NCI-H524 (cell line): ENCODE data around the gene MKRN2.
"Not testable (repeated sequence)": the region's sequence is repeated elsewhere in the genome, so short reads cannot be mapped to it uniquely, and the experiment has no call there.

Experiments used
- DNase-seq, 2 experiments: peaks; one replicate each; lab custom pipeline; 2025; lab: John Stamatoyannopoulos, UW

MKRN2 gene, protein sequence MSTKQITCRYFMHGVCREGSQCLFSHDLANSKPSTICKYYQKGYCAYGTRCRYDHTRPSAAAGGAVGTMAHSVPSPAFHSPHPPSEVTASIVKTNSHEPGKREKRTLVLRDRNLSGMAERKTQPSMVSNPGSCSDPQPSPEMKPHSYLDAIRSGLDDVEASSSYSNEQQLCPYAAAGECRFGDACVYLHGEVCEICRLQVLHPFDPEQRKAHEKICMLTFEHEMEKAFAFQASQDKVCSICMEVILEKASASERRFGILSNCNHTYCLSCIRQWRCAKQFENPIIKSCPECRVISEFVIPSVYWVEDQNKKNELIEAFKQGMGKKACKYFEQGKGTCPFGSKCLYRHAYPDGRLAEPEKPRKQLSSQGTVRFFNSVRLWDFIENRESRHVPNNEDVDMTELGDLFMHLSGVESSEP

DNA sequence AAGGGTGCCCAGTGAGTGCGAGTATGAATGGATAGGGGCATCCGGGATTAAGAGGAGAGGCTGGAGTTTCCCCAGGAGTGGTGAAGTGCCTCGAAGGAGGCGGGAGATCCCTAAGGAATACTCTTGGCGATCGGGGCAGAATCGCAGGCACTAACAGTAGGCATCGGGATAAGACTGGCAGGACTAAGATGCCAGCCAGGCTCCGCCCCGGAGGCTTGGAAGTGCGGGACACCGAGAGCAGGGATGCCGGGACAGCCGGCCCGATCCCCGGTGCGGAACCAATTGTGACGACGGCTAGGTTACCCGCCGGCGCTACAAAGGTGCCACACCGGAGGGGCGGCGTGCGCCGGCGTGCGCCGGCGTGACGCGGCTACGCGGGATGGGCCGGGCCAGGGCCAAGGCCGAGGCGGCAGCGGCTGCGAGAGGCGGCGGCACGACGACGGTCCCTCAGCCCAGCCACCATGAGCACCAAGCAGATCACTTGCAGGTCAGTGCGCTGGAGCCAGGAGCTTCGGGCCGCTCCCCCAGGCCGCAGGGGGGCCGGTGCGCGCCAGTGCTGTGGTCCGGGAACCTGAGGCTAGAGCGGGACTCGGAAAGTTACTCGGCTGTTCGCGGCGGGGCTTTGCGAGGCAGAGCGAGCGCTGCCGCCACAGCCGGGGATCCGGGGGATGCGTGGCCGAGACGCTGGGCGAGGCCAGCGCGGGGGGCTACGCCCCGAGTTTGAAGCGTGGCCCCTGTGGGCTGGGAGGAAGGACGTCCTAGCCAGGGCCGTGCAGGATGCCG, at the start of gene MKRN2:
MKRN2 (plus strand) TSS at position 398 of the 783 bp plus-strand sequence; CDS start at position 462, 64 bp downstream.
- peak; percentile 72 to 90 for DNase-seq

DNA sequence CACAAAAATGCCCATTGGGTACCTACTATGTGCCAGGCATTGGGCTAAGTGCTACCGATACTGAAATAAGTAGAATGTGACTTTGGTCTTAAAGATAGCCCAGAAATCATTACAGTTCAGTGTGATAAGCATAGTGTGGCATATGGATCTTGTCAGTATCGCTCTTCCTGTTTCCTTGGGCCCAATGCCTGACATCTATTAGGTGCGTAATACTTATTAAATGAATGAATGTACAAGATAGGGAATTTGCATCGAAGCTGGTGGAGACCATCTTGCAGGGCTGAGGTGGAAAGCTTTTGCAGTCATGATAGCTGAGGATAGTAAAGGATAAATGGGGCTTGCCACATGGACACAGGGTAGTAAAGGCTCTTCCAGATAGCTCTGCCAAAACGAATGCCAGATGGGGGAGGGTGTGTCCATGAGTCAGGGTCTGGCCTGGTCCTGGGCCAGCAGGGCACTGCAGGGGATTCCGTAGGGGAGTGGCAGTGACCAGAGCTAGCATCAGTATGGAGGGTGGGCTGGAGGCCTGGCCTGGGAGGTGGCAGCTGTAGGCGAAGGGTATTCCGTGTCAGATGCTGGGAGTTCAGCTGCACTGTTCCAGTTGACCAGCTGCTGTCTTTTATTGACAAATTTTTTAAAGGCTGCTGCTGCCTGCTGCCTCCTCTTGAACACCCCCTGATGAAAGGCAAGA, 49.2 kb upstream of the MKRN2 start:
- DNase-seq = peak in 1 of 2 experiments; percentile 56

DNA sequence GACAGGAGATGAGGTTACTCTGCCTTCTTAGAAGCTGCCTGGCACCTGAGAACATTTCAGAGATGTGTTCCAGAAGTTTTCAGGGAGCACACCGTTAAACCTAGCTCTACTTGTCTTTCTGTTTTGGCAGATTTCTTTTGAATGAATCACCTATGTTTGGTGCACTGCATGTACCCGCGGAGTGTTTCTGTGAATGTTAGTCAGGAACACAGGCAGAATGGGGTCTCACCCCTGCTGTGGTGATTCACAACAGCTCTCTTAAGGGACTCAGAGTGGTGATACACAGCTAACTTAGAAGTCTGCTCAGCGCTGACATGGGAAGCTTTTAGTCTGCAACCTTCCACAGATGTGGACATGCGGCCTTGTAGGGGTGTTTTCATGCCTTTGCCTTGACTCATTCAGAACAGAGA, 48.6 kb upstream of the MKRN2 start:
- no peak for DNase-seq

DNA sequence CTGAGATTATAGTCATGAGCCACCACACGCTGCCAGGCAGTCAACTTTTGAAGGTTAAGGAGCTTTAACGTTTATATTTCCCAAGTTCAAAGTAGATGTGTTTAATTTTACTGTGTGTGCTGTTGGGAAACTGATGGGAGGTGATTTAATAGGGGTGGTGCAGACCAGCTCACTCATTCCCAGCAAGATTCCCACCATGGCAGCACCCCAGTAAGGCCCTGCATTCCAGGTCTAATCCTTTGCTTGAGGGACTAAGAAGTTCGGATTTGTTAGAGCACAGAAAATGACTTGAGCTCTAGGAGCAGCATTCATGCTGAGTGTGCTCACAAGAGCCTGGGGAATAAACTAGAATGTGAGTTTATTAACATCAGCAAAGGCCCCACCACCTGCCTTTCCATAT, 47.4 kb upstream of the MKRN2 start:
- DNase-seq = no peak

DNA sequence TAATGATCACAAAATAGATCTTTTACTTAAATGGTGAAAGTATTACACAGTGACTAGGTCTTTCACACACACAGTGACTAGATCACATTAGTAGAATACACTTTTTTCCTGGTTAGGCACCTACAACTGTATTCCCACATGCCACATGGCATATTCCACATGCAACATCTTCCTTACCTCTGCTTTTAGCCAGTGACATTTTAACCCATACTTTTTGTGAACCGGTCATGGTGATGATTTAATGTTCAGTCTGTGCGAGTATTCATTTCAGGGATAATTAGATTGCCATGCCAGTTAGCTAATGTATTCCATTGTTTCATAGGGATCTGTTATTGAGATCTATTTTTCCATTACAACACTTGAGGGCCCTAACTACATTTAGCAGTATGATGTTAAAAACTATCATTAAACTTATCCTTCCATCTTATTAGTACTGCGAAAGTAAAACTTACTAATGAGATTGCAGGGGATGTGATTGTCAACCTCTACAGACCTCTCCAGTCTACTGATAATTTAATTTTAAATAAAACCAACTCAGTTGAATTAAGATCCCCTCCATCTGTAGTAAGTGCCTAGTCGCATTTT, 44.3 kb upstream of the MKRN2 start:
- DNase-seq = no peak

DNA sequence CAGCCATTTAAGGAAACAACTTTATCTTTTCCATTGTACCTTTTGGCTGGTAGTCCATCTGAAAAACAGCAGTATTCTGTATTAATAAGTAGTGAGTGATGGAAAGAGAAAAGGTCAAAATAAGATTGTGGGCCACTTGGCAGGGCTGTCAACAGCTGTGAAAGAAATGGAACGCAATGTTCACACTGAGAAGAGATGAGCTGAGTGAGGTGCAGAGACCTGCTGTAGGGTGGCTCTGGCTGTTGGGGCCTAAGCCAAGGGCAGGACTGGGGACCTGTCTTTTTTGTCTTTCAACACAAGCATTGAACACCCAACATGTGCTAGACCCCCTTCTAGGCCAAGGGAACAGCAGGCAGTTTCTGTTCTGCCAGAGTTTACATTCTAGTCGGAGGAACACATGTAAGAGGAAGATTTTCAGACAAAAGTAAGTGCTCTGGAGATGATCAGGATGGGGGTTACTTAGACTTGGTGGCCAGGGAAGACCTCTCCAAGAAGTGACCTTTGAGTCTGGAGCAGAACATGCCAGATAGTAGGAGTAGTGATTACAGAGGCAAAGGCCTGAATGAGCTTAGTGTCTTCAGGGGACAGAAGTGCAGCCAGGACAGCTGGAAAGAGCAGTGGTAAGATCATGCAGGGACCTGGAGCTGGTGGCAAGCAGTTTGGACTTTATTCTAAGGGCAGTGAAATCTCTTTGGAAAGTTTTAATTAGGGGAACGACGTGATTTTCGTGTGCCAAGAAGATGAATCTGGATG, 43.0 kb upstream of the MKRN2 start:
- DNase-seq = no peak

DNA sequence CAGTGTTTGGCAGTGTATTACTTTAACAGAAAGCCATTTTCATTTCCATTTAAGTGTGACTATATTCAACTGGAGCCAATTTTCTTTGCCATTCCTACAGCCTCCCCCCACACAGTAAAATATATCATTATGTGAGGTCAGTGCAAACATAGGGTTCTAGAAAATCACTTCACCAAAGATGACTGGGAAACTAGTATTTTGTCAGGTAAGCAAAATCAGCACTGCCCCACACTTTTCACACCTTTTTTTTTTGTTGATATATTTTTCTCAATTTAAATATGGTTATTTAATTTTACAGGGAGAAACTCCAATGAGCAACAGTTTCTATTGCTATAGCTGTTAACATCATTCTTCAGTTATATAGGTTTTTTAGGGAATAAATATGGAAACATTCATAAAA, 41.3 kb upstream of the MKRN2 start:
- DNase-seq = no peak

DNA sequence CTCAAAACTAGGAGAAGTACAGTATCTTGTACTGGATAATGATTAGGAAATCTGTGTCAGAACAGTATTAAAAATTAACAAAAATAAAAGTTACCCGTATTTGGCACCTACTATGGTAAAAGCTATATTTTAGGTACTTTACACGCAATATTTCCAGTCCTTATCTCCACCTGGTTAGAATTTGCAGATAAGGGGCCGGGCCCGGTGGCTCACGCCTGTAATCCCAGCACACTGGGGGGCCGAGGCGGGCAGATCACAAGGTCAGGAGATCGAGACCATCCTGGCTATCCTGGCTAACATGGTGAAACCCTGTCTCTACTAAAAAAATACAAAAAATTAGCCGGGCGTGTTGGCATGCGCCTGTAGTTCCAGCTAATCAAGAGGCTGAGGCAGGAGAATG, 40.0 kb upstream of the MKRN2 start:
- no peak for DNase-seq

DNA sequence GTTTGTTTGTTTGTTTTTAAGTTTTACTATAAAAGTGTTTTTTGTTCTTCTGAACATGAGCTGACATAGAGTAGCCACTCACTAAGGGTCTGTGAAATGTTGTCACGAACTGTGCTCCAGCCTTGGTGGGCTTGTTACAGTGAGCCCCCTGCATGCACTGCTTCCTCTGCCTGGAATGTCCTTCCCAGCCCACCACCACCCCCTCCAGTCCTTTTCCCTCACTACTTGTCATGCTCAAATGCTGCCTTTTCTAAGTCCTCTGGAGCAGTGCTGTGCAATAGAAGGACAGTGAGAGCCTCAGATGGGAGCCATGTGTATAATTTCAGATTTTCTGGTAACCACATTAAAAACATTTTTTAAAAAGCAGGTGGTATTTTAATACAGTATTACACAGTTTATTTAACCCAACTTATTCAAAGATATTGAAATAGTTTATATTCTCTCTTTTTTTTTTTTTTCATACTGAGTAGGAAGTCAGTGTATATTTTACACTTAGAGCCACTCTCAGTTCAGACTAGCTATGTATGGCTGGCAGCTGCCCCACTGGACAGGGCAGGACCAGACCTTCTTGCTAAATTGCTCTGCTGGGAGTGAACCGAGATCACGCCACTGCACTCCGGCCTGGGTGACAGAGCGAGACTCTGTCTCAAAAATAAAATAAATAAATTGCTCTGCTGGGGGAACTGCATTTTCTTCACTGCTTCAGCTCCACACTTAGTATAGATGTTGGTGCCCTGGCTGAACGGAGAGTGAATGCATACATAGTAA, 38.4 kb upstream of the MKRN2 start:
- DNase-seq = no peak

DNA sequence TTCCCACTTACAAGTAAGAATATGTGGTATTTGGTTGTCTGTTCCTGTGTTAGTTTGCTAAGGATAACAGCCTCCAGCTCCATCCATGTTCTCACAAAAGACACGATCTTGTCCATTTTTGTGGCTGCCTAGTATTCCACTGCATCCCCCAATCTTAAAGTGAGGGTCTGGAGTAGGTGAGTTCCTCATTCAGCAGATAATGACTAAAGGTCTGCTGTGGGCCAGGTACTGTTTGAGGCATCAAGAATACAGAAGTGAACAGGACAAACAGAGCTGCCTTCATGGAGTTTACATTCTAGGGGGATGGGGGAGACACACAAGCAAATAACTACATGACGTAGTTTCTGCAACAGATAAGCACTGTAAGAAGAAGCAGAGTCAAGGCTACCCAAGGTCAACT, 35.9 kb upstream of the MKRN2 start:
- no peak for DNase-seq

DNA sequence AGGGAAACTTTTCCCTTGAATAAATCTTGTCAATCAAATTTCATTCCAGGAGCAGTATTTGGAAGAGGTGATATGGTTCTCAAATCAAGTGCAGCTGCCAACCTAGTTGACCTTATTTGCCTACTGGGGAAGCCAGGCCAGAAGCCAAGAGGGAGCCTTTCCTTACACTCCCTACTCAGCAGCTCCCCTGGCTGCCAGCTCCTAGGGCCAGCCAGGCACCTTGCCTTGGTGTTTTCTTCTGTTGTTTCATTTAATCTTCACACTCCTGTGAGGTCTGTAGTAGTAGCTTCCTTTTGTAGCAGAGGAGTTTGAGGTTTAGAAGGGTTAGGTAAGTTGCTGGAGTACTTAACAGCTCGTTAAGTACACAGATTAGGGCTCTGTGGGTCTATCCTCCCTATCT, 34.2 kb upstream of the MKRN2 start:
- DNase-seq = no peak

DNA sequence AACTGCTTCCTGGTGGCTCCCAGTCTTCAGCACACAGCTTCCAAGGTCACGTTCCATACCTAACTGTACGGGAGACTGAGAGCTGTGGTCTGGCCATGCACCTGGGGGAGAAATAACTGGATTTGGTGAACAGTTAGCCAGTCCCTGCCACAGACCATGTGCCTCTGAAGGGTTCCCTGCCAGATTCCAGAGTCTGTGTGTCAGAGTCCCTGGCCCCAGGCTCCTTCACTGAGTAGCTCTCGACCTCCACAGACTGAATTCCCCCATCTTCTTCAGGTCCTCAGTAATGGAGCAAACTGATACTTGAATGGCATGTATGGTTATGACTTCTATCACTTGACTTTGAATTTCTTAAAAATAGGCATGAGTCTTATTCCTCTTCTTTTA, 29.1 kb upstream of the MKRN2 start:
- DNase-seq = no peak

DNA sequence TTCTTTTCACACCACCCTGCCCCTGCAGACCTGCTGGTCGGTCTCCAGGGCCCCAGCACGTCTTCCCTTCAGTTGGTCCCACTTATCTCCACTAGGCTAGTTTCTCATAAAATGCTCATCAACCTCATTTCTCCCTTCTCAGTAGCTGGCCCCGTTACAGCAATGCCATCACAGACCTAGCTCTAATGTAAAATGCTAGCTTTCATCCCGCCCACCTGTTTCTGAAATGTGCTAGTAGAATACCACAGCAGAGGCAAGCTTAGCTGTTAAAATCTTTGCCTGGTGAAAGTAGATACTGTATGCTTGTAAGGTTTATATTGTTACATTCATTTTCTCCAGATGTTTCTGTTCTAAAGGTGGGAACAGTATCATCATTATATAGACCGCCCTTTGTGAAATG, 24.7 kb upstream of the MKRN2 start:
- no peak for DNase-seq

DNA sequence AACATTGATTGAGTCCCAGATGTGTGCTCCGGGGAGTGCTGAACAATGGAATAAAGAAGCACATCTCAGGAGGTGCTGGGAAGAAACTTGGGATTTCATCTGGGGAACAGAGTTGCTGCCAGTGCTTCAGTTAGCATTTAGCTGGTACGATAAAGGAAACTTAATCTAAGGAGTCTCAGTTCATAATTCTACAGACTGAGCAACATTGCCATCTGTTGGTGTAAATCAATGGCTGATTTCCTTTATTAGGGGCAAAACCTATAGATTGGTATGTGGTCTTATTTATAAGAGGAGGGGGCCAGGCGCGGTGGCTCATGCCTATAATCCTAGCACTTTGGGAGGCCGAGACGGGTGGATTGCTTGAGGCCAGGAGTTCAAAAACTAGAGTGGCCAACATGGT, 20.5 kb upstream of the MKRN2 start:
- peak in 1 of 2 experiments; percentile 24 for DNase-seq

DNA sequence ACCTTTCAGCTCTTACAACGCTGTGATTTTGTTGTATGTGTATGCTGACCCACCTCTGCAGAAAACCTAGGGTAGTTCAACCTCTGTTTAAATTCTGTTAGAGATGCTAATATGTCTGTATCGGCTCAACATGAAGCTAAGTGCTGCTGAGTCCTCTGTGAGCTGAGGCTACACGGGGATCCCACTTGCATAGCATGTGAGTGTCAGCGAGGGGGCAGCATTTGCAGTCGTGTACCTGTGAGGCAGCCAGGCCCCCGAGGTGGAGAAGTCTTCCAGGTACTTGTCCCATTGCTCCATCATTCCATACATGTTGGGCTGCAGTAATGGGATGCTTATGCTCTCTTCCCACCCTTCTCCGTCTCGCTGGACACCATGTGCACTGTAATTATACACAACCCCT, 15.3 kb upstream of the MKRN2 start:
- DNase-seq = no peak

DNA sequence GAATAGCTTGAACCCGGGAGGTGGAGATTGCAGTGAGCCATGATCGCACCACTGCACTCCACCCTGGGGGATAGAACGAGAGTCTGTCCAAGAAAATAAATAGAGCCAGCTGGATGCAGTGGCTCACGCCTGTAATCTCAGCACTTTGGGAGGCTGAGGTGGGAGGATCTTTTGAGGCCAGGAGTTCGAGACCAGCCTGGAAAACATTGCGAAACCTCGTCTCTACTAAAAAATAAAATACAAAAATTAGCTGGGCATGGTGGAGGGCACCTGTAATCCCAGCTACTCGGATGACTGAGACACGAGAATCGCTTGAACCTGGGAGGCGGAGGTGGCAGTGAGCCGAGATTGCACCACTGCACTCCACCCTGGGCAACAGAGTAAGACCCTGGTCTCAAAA, 13.4 kb upstream of the MKRN2 start:
- DNase-seq = not testable (repeated sequence)

DNA sequence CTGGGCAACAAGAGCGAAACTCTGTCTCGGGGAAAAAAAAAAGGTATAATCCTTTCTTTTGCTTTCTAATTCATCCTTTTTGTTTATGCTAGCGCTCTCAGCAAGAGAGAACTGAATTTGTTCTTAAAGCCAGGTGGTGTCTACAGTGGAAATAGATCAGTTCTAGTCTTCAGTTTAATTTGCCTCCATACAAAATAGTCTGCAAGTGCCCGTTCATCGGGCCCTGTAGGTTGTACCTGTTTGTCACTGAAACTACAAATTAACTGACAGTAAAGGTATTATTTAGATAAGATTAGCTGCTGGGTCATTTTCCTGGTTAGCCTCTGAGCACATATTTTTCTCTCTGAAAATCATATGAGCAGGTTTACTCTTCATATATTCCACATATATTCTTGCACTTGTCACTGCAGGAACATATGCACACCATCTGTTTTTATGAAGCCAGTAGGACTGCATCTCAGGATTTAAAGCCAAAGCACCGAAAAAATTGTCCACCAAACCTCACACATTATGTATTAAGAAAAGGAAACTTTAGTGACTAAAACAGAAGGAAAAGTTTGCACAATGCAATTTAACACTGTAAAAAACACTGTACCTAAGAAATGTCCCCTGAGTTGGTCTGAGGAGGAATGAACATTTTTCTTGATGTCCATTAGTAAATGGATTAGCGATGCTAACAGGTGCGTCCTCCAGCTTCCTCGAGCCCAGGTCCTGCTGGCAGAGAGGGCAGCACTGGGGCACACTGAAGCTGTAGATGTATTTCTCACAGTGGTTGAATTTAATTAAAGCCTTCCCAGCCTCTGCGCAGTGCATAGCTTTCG, 12.0 kb upstream of the MKRN2 start:
- peak; percentile 22 to 66 for DNase-seq

DNA sequence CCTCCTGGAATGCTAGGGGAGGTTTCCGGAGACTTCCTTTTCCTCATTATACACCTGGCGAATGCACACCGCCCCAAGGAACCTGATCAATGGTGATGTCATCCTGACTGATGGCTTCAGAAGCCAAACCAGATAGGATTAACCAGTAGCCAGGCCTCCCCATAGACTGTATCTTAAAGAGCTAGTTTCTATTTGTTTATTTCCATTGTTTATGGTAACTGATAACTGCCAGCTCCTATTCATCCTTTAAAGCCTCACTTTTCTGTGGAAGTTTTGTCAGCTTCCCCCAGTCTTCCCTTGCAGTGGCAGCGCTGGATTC, 11.5 kb upstream of the MKRN2 start, which contains the start of gene MKRN2OS:
MKRN2OS (minus strand) TSS at position 27 of the 319 bp plus-strand sequence. CDS start 35 bp downstream, outside the sequence.
- no peak for DNase-seq

DNA sequence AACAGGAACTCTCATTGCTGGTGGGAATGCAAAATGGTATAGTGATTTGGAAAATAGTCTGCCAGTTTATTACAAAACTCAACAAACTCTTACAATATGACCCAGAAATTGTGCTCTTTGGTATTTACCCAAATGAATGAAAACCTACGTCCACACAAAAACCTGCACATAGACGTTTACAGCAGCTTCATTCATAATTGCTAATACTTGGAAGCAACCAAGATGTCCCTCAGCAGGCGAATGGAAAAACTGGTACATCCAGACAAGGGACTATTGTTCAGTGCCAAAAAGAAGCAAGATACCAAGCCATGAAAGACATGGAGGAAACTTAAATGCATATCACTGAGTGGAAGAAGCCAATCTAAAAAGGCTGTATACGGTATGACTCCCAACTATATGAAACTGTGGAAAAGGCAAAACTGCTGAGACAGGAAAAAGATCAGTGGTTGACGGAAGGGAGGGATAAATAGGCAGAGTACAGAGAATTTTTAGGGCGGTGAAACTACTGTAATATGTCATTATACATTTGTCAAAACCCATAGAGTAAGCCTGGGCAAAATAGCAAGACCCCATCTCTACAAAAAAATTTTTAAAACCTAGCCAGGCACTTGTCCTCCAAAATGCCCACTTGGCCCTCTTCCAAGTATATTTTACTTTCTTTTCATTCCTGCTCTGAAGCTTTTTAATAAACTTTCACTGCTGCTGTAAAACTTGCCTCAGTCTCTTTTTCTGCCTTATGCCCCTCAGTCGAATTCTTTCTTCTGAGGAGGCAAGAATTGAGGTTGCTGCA, 6.7 kb upstream of the MKRN2 start:
- DNase-seq = no peak
